ENCODE data around the gene FAM219B. TPM values are rescaled to one million over a fixed set of nuclear protein-coding genes. Genes with fewer than 3 reads are reported as not detected.

FAM219B gene
- total RNA-seq, 1 experiment from 2014 or later: 99.6 TPM

DNA sequence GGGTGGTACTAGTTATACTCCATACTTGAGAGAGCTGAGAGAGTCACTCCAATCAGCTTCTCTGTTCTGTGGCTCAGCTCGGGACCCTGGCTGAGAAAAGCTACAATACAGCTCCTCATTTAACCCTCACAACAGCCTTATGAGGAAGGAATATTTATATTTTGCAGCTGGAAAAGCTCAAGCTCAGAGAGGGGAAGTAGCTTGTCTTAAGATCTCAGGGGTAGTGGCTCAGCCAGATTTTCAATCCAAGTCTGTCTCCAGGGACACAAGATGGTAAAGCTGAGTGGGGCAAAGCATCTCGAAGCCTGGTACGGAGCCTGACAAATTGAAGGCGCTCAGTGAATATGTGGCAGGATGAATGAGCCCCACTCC is 48.3 kb downstream of the FAM219B start:
- H3K4me1 Mint-ChIP-seq: no peaks in the 10 kb centered on the region
- CTCF ChIA-PET: interaction anchor here (0.5 to 1.6 kb wide), 5 partner anchors 44 to 1018 kb away, joined by 3 to 7 read pairs (median 3); no protein-coding TSS in a partner anchor
- H3K9me3 Mint-ChIP-seq: no peaks in the 10 kb centered on the region
- H3K27ac Mint-ChIP-seq: no peak overlapping the region
- POLR2A ChIA-PET: interaction anchor here (0.8 kb wide), 1 partner anchor 16 kb away, joined by 4 read pairs; no protein-coding TSS in a partner anchor
- H3K4me3 Mint-ChIP-seq: no peak overlapping the region
- peaks cover 2% of the 10 kb centered on the region; the same call in 1 of the 2 replicates for H3K36me3 Mint-ChIP-seq
- no peak for ATAC-seq
- DNase-seq (ENCODE audit: low spot score): no peak
- TF ChIP-seq FOXK1 (CRISPR knock-in tag; IDR thresholded peaks at IDR 0.05) (no peak), CTCF (IDR thresholded peaks at IDR 0.05) (no peak), AFF4 (CRISPR knock-in tag; IDR thresholded peaks at IDR 0.05; ENCODE audit: borderline replicate concordance) (no peak), ZNF263 (CRISPR knock-in tag; IDR thresholded peaks at IDR 0.05; ENCODE audit: low read depth) (no peak), AR (CRISPR knock-in tag; IDR thresholded peaks at IDR 0.05) (no peak), SMAD4 (CRISPR knock-in tag; IDR thresholded peaks at IDR 0.05) (no peak), TEAD1 (CRISPR knock-in tag; IDR thresholded peaks at IDR 0.05) (no peak)
- TF ChIP-seq, protein P1, sequence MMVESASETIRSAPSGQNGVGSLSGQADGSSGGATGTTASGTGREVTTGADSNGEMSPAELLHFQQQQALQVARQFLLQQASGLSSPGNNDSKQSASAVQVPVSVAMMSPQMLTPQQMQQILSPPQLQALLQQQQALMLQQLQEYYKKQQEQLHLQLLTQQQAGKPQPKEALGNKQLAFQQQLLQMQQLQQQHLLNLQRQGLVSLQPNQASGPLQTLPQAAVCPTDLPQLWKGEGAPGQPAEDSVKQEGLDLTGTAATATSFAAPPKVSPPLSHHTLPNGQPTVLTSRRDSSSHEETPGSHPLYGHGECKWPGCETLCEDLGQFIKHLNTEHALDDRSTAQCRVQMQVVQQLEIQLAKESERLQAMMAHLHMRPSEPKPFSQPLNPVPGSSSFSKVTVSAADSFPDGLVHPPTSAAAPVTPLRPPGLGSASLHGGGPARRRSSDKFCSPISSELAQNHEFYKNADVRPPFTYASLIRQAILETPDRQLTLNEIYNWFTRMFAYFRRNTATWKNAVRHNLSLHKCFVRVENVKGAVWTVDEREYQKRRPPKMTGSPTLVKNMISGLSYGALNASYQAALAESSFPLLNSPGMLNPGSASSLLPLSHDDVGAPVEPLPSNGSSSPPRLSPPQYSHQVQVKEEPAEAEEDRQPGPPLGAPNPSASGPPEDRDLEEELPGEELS (CRISPR knock-in tag; IDR thresholded peaks at IDR 0.05): no peak
- TF ChIP-seq, protein P2, sequence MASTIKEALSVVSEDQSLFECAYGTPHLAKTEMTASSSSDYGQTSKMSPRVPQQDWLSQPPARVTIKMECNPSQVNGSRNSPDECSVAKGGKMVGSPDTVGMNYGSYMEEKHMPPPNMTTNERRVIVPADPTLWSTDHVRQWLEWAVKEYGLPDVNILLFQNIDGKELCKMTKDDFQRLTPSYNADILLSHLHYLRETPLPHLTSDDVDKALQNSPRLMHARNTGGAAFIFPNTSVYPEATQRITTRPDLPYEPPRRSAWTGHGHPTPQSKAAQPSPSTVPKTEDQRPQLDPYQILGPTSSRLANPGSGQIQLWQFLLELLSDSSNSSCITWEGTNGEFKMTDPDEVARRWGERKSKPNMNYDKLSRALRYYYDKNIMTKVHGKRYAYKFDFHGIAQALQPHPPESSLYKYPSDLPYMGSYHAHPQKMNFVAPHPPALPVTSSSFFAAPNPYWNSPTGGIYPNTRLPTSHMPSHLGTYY (CRISPR knock-in tag; IDR thresholded peaks at IDR 0.05): no peak
- H3K27me3 Mint-ChIP-seq (ENCODE audit: low read depth): no peaks in the 10 kb centered on the region

DNA sequence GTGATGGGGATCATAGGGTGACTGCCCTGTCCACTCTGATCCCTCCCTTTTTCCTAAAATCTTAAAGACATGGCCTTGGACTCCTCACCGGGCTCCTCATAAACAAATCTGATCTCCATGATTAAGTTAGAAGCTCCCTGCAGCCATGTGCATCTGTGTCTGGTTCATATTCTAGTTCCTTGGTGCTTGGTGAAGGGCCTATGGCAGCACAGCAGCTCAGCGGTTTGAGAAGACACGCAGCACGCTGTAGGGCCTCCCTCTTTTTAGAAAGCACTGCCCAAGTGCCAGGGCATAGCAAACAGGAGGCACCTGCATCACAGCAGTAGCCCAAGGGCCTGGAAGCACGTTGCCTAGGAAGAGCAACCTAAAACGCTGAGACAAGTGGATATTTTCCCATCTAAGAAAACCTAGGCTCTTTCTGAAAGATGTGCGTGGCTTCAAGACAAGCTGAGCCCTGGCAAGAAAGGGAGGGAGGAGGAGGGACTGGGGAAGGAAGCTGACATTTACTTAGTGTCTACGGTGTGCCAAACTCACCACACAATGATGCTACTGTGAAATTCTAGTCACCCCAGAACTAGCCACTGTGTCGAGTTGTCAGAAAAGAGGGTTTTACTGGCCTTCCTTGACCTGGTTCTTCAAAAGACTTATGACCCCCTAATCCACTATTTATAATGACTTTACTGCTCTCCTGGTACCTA is 48.8 kb downstream of the FAM219B start:
- Mint-ChIP-seq H3K9me3 (no peaks in the 10 kb centered on the region), H3K4me1 (no peaks in the 10 kb centered on the region), H3K27ac (no peak overlapping the region), H3K4me3 (no peak overlapping the region), H3K27me3 (ENCODE audit: low read depth) (no peaks in the 10 kb centered on the region), H3K36me3 (peaks cover 4% of the 10 kb centered on the region; the same call in 1 of the 2 replicates)
- ATAC-seq (no peak), DNase-seq (ENCODE audit: low spot score) (no peak)
- no peak for TF ChIP-seq SMAD4 (CRISPR knock-in tag; IDR thresholded peaks at IDR 0.05)
- TF ChIP-seq TCF7 (CRISPR knock-in tag; IDR thresholded peaks at IDR 0.05; ENCODE audit: low read depth): no peak
- no peak for TF ChIP-seq E2F4 (CRISPR knock-in tag; IDR thresholded peaks at IDR 0.05; ENCODE audit: borderline replicate concordance, low read depth)
- TF ChIP-seq PRRX2 (CRISPR knock-in tag; IDR thresholded peaks at IDR 0.05): no peak
- no peak for TF ChIP-seq ZNF396 (CRISPR knock-in tag; IDR thresholded peaks at IDR 0.05; ENCODE audit: borderline replicate concordance)
- TF ChIP-seq MXD4 (CRISPR knock-in tag; IDR thresholded peaks at IDR 0.05; ENCODE audit: borderline replicate concordance): no peak
- ChIA-PET CTCF (interaction anchor here (0.5 to 1.6 kb wide), 3 partner anchors 44 to 1018 kb away, joined by 3 to 7 read pairs (median 3); no protein-coding TSS in a partner anchor), POLR2A (no interaction called here)
